Activated CD4-positive, alpha-beta T cell treated with anti-CD3 and anti-CD28 coated beads, Interleukin-2, amount 50 U/mL, for 4 hours (primary cell): ENCODE results near the gene IL1RN.

Experiments
- DNase-seq, 2 experiments: peaks; one replicate each; pipeline ENCODE4 v3.0.0-alpha.2; 2020

Gene IL1RN

GRCh38 chr2:113175042-113175628 is 47.7 kb downstream of the IL1RN start:
- peak in 1 of 2 experiments; percentile 36 for DNase-seq

- no peak for DNase-seq
These were observed 48.6 kb downstream of the IL1RN start for GRCh38 chr2:113175736-113176695.

- DNase-seq: no peak
These were observed 49.4 kb downstream of the IL1RN start for GRCh38 chr2:113176696-113177355.

GRCh38 chr2:113178069-113178746 is 50.8 kb downstream of the IL1RN start:
- no peak for DNase-seq

- DNase-seq: peak in 1 of 2 experiments; percentile 41
These were observed 51.5 kb downstream of the IL1RN start for GRCh38 chr2:113178891-113179290.

GRCh38 chr2:113179446-113180045 is 52.1 kb downstream of the IL1RN start:
- DNase-seq: no peak

GRCh38 chr2:113180131-113180946 is 52.9 kb downstream of the IL1RN start:
- no peak for DNase-seq

- DNase-seq: no peak
These were observed 54.1 kb downstream of the IL1RN start for GRCh38 chr2:113181258-113182051.

GRCh38 chr2:113182471-113183260 is 55.3 kb downstream of the IL1RN start:
- no peak for DNase-seq

GRCh38 chr2:113183264-113183663 is 55.9 kb downstream of the IL1RN start:
- DNase-seq: no peak
